Daoy (cell line): Measurements from ENCODE around the gene VSTM1. TPM values are rescaled to one million over a fixed set of nuclear protein-coding genes. Genes with fewer than 3 reads are reported as not detected.

Experiments
- DNase-seq: peaks from one replicate; pipeline ENCODE4 v3.0.0-alpha.2; 2015; ENCODE audit warnings: low read depth
- total RNA-seq: library from RNA; depleted of rRNA; stranded (reverse); fragments of >200 nt; shearing (Covaris generic); gene quantifications from 2 replicates; pipeline ENCODE4 v1.2.3, GENCODE V29; 2014; rRNA removed

Gene VSTM1
- total RNA-seq, 1 experiment from 2014 or later: not detected

- no peak for DNase-seq
These were observed 52.0 kb downstream of the VSTM1 start for GRCh38 chr19:54011507-54012211.

GRCh38 chr19:54010474-54010873, 53.2 kb downstream of the VSTM1 start:
- no peak for DNase-seq

GRCh38 chr19:54009440-54009839, 54.3 kb downstream of the VSTM1 start:
- no peak for DNase-seq

DNA sequence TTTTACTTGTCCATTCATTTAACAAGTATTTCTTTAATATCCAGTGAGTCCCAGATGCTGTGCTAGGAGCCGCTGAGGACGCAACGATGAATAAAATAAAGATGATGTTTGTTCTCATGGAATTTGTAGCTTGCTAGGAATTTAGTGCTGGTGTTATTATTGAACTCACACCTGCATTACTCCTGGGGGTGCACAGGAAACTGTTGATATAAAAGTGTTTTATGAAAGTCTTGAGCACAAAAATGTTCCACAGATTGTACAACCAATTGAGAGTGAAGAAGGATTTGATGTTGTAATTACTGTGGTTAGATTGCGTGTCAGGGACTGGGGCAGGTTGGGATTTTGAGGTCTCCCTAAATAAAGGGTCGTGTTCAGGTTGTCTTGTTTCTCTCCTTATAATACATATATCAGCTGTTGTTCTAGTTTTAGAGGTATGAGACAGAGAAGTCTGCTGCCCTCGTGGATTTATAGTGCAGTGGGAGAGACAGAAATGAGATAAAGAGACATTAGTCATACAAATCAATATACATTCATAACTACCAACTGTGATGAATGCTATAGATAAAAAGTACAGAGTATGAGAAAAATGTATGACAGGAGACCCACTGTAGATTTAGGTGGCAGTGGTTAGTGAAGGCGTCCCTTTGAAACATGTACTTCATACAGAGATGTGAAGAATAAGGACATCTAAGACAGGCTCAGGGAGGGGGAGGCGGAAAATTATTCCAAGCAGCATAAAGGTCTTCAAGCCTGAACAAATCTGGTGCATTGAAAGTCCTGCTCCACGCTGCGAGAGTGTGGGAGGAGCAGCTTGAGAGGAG, 61.0 kb downstream of the VSTM1 start:
- DNase-seq: peak; percentile 51

- no peak for DNase-seq
These were observed 62.2 kb downstream of the VSTM1 start for GRCh38 chr19:54001496-54001895.

DNA sequence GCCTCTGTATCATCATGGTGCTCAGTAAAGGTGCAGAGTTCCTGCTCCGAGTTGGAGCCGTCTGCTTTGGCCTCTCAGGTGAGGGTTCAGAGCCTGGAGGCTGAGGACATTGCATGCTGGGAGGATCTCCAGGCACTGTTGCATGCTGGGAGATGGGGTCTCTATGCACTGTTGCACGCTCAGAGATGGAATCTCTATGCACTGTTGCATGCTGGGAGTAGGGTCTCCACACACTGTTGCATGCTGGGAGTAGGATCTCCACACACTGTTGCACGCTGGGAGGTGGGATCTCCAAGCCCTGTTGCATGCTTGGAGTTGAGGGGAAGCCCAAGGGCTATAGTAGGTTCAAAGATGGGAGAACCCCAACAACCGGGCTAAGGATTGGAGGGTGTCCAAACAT, 64.0 kb downstream of the VSTM1 start:
- DNase-seq: no peak

DNA sequence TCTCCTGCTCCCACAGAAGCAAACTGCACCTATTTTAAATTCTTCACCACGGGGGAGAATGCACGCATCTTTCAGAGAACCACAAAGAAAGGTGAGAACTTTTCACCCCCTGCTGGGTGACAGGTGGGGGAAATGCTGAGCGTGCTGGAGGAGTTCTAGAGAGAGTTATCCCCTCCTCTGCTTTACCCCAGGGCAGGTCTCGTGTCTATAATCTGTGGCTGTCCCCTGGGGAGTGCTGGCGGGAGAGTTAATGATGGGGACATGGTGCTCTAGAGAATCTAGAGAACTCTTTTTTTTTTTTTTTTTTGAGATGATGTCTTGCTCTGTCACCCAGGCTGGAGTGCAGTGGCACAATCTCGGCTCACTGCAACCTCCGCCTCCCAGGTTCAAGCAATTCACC, 65.5 kb downstream of the VSTM1 start:
- no peak for DNase-seq

DNA sequence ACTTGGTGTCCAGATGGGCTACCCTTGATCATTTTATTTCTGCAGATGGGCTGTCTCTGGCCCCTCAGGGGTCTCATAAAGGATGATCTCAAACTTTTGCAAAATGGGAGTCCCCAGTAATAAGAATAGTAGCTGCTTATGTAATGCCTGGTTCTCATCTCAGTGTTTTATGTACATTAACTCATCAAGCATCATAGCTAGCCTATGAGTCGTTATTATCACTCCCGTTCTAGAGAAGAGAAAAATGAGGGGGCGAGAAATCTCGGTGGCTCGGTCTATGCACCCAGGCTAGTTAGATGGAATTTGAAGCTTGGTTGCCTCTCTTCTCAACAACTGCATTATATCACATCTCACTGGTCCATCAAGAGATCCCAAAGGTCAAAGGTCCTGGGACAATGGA, 68.9 kb downstream of the VSTM1 start:
- DNase-seq: no peak

DNA sequence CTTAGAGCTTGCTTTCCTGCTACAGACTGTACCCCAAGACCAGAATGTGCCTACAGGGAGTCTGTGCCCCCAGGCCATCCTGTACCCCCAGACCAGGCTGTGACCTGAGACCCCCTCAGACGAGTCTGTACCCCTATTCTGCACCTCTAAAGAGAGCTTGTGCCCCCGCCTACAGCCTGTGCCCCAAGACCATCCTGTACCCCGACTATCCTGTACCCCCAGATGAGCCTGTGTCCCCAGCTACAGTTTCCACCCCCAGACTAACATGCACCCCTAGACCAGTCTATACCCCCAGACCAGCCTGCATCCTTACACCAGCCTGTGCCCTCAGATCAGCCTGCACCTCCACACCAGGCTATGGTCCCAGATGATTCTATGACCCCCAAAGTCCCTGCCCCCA, 70.2 kb downstream of the VSTM1 start:
- no peak for DNase-seq

- no peak for DNase-seq
These were observed 70.9 kb downstream of the VSTM1 start for GRCh38 chr19:53992815-53993214.

DNA sequence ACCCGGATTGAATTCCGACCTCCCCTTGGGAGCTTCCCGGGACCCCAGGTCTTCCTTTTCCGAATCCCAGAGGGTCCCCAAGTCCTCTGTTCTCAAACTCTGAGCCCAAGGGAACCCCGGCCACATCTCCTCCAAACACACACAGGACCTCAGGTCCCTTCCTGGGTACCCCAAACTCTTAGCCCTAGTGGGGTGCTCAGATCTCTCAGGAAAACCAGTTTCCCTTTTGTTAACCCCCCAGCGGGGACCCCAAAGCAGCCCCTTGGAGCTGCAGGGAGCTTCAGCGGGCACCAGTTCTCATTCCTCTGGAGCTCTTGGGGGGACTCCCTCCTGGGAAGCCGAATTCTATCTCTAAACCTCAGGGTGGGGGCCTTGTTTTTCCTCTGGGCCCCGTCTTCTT, 71.5 kb downstream of the VSTM1 start:
- DNase-seq: no peak

DNA sequence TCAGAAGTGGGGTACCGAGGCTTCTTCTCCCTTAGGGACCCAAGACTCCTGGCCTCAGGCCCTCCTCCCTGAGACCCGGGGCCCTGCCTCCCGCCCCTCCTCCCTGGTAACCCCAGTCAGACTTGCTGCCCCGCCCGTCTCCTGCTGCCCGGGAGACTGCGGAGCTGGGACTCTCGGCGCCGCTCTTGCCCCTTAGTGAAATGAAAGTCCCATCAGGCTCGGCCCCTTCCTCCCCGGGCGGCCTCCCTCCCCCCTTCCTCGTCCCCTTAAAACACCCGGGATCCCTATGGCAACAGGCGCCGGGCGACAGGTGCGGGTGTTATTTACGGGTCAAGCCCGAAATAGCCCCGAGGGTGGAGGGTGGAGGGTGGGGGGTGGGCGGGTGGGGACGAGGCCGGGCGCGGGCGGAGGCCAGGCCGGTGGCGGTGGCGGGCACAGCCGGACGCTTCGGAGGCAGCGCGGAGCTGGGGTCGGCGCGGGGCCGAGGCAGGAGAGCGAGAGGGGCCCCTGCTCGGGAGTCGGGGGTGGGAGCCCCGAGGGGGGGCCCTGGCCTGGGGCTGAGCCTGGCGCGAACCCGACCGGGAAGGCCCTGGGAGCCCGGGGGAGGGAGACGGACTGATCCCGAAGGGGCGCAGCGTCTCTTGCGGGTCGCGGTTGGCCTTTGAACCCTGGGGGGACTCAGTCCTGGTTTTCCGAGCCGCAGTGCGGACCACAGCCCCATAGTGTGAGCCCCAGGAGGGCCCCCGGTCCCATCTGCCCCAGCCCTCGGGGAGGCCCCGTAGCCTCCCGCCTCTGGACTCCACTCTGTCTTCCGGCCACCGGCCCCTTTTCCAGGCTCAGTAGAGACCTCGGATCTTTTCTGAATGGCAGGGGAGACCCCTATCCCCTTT, 72.2 kb downstream of the VSTM1 start, which contains the start of gene CACNG6:
Gene CACNG6 (plus strand): TSS at position 414 of the 890 bp plus-strand sequence. CDS start 1,241 bp downstream, outside the sequence.
- DNase-seq: peak; percentile 74

Other genes with a start within 250 kb of the VSTM1 start
- gene NLRP12, start 239.6 kb downstream of the VSTM1 start, total RNA-seq: not detected in 2 replicates
- gene MYADM, start 196.0 kb downstream of the VSTM1 start, total RNA-seq: 11.2 and 19.0 TPM in 2 replicates
- not detected in 2 replicates for gene PRKCG, start 181.7 kb downstream of the VSTM1 start, total RNA-seq
- gene CACNG7, start 154.6 kb downstream of the VSTM1 start, total RNA-seq: 0.29 and 0.54 TPM in 2 replicates
- gene CACNG8, start 101.0 kb downstream of the VSTM1 start, total RNA-seq: 0.48 and 2.9 TPM in 2 replicates
- gene CACNG6, start 72.3 kb downstream of the VSTM1 start, total RNA-seq: 1.0 and 9.3 TPM in 2 replicates
- gene TARM1, start 17.5 kb upstream of the VSTM1 start, total RNA-seq: not detected in 2 replicates
- gene OSCAR, start 36.9 kb upstream of the VSTM1 start, total RNA-seq: 0.27 and 0.74 TPM in 2 replicates
- 17.4 and 34.1 TPM in 2 replicates for gene NDUFA3, start 39.0 kb upstream of the VSTM1 start, total RNA-seq
- gene TFPT, start 51.8 kb upstream of the VSTM1 start, total RNA-seq: 60.2 and 101 TPM in 2 replicates
- 78.8 and 92.3 TPM in 2 replicates for gene PRPF31, start 51.9 kb upstream of the VSTM1 start, total RNA-seq
- gene CNOT3, start 73.9 kb upstream of the VSTM1 start, total RNA-seq: 10.9 and 14.0 TPM in 2 replicates
- 15.6 and 21.3 TPM in 2 replicates for gene LENG1, start 95.8 kb upstream of the VSTM1 start, total RNA-seq
- 0.06 TPM in 1 of 2 replicates, not detected in the other for gene TMC4, start 109.3 kb upstream of the VSTM1 start, total RNA-seq
- 74.9 and 89.3 TPM in 2 replicates for gene MBOAT7, start 125.7 kb upstream of the VSTM1 start, total RNA-seq
- gene TSEN34, start 127.4 kb upstream of the VSTM1 start, total RNA-seq: 88.1 and 141 TPM in 2 replicates
- 2,362 and 2,452 TPM in 2 replicates for gene RPS9, start 137.0 kb upstream of the VSTM1 start, total RNA-seq
- gene LILRB3, start 159.1 kb upstream of the VSTM1 start, total RNA-seq: not detected in 2 replicates
- gene LILRA6, start 178.9 kb upstream of the VSTM1 start, total RNA-seq: not detected in 2 replicates
- gene LILRB5, start 193.4 kb upstream of the VSTM1 start, total RNA-seq: not detected in 2 replicates
- gene LILRB2, start 217.2 kb upstream of the VSTM1 start, total RNA-seq: not detected in 2 replicates
- gene LILRA5, start 249.3 kb upstream of the VSTM1 start, total RNA-seq: not detected in 2 replicates